Astrocyte (in vitro differentiated cells and primary cell): ENCODE measurements around the gene CRTC1. TPM values are rescaled to one million over a fixed set of nuclear protein-coding genes. Genes with fewer than 3 reads are reported as not detected.
"Not testable (repeated sequence)": the region's sequence is repeated elsewhere in the genome, so short reads cannot be mapped to it uniquely, and the experiment has no call there.

Experiments used
- DNase-seq: peaks from one replicate; pipeline ENCODE4 v3.0.0-alpha.2; 2010; ENCODE audit warnings: low read depth
- FAIRE-seq: peaks from 2 replicates; lab custom pipeline; 2011; peaks lifted over from hg19 to GRCh38; lab: Jason Lieb, UNC
- H2AFZ ChIP-seq: 2 replicates; pipeline ENCODE4 v1.6.0; 2012; ENCODE audit warnings: low read depth, low read length, inconsistent platforms
- H3K27ac ChIP-seq: 2 replicates; pipeline ENCODE4 v1.5.1; 2011; ENCODE audit warnings: low read depth, low read length, inconsistent platforms
- H3K27me3 ChIP-seq: 2 replicates; pipeline ENCODE4 v1.6.0; 2011; ENCODE audit warnings: low read length, inconsistent platforms; ENCODE audit not compliant: insufficient read depth
- H3K36me3 ChIP-seq: 2 replicates; pipeline ENCODE4 v1.5.1; 2011; ENCODE audit warnings: low read length, inconsistent platforms; ENCODE audit not compliant: insufficient read depth
- H3K4me1 ChIP-seq: 2 replicates; pipeline ENCODE4 v1.5.1; 2011; ENCODE audit warnings: low read length, inconsistent platforms; ENCODE audit not compliant: insufficient read depth
- H3K4me2 ChIP-seq: 2 replicates; pipeline ENCODE4 v1.6.0; 2012; ENCODE audit warnings: low read length, inconsistent platforms
- H3K4me3 ChIP-seq: 2 replicates; pipeline ENCODE4 v1.5.1; 2011; ENCODE audit warnings: low read depth, mild to moderate bottlenecking, low read length, inconsistent platforms; ENCODE audit not compliant: insufficient read depth
- H3K79me2 ChIP-seq: 2 replicates; pipeline ENCODE4 v1.6.0; 2012; ENCODE audit warnings: mild to moderate bottlenecking, low read length, inconsistent platforms; ENCODE audit not compliant: insufficient read depth
- H3K9ac ChIP-seq: 2 replicates; pipeline ENCODE4 v1.6.0; 2012; ENCODE audit warnings: mild to moderate bottlenecking, low read length, inconsistent platforms
- H3K9me3 ChIP-seq: 2 replicates; pipeline ENCODE4 v1.5.1; 2012; ENCODE audit warnings: low read depth, mild to moderate bottlenecking, low read length, inconsistent platforms; ENCODE audit not compliant: insufficient read depth
- H4K20me1 ChIP-seq: 2 replicates; pipeline ENCODE4 v1.6.0; 2012; ENCODE audit warnings: low read length, inconsistent platforms; ENCODE audit not compliant: insufficient read depth
- H3K27ac Mint-ChIP-seq: one replicate; pipeline ENCODE4 v1.8.0; 2021; ENCODE audit warnings: mild to moderate bottlenecking, mixed read lengths; ENCODE audit not compliant: unreplicated experiment
- H3K27me3 Mint-ChIP-seq: one replicate; pipeline ENCODE4 v1.8.0; 2021; ENCODE audit warnings: low read depth, mixed read lengths; ENCODE audit not compliant: unreplicated experiment
- H3K36me3 Mint-ChIP-seq: one replicate; pipeline ENCODE4 v1.8.0; 2021; ENCODE audit warnings: low read depth, mixed read lengths; ENCODE audit not compliant: unreplicated experiment
- H3K4me1 Mint-ChIP-seq: one replicate; pipeline ENCODE4 v1.8.0; 2021; ENCODE audit warnings: low read depth, mixed read lengths; ENCODE audit not compliant: unreplicated experiment
- H3K4me3 Mint-ChIP-seq: one replicate; pipeline ENCODE4 v1.8.0; 2021; ENCODE audit warnings: mild to moderate bottlenecking, moderate library complexity, mixed read lengths; ENCODE audit not compliant: unreplicated experiment
- H3K9me3 Mint-ChIP-seq: one replicate; pipeline ENCODE4 v1.8.0; 2021; ENCODE audit warnings: mild to moderate bottlenecking, mixed read lengths; ENCODE audit not compliant: unreplicated experiment
- EZH2 ChIP-seq: IDR thresholded peaks from 2 replicates; pipeline ENCODE4 v1.6.1; 2012; ENCODE audit warnings: mild to moderate bottlenecking, low read length, inconsistent platforms; ENCODE audit not compliant: insufficient read depth
- total RNA-seq: library from RNA; stranded (reverse); gene quantifications from 2 replicates; pipeline ENCODE4 v1.2.1, GENCODE V29; 2021
- TF ChIP-seq, protein P1 (sequence below): IDR thresholded peaks from 2 replicates; pipeline ENCODE4 v1.5.1; 2011; ENCODE audit warnings: low read depth, mild to moderate bottlenecking, inconsistent platforms, low read length, moderate library complexity; ENCODE audit not compliant: insufficient read depth

CRTC1 gene
- total RNA-seq, 1 donor from 2014 or later = 8.4 TPM

DNA sequence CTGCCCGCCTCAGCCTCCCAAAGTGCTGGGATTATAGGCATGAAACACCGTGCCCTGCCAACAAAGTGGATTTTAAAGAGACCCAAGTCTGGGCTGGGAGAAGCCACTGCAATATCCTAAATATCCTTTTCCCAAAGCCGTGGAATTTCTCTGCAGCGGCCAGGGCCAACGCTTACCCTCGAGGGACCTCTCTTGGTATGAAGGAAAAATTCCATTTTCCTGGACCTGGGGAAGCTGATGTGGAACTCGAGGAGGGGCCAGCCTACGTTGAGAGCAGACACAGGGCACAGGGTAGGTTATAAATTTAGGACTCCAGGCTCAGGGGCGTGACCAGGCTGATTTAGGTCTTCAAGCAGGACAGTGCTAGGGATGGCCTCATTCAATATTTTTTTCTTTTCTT, 130.6 kb downstream of the CRTC1 start:
- Histone ChIP-seq H3K4me3 (no peak overlapping the region), H3K36me3 (no peaks in the 10 kb centered on the region), H3K79me2 (no peaks in the 10 kb centered on the region), H3K9me3 (no peaks in the 10 kb centered on the region), H4K20me1 (no peaks in the 10 kb centered on the region), H3K27ac (no peak overlapping the region), H3K4me1 (no peaks in the 10 kb centered on the region), H3K9ac (no peak overlapping the region), H3K27me3 (peaks cover 12% of the 10 kb centered on the region), H2AFZ (no peak overlapping the region), H3K4me2 (no peak overlapping the region)
- TF ChIP-seq, protein P1, sequence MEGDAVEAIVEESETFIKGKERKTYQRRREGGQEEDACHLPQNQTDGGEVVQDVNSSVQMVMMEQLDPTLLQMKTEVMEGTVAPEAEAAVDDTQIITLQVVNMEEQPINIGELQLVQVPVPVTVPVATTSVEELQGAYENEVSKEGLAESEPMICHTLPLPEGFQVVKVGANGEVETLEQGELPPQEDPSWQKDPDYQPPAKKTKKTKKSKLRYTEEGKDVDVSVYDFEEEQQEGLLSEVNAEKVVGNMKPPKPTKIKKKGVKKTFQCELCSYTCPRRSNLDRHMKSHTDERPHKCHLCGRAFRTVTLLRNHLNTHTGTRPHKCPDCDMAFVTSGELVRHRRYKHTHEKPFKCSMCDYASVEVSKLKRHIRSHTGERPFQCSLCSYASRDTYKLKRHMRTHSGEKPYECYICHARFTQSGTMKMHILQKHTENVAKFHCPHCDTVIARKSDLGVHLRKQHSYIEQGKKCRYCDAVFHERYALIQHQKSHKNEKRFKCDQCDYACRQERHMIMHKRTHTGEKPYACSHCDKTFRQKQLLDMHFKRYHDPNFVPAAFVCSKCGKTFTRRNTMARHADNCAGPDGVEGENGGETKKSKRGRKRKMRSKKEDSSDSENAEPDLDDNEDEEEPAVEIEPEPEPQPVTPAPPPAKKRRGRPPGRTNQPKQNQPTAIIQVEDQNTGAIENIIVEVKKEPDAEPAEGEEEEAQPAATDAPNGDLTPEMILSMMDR = no peak
- TF ChIP-seq EZH2 = no peak
- Mint-ChIP-seq H3K36me3 (no peaks in the 10 kb centered on the region), H3K9me3 (no peaks in the 10 kb centered on the region), H3K27me3 (peaks cover 54% of the 10 kb centered on the region), H3K4me3 (no peak overlapping the region), H3K4me1 (no peaks in the 10 kb centered on the region), H3K27ac (no peak overlapping the region)
- no peak for DNase-seq
- no peak for FAIRE-seq

DNA sequence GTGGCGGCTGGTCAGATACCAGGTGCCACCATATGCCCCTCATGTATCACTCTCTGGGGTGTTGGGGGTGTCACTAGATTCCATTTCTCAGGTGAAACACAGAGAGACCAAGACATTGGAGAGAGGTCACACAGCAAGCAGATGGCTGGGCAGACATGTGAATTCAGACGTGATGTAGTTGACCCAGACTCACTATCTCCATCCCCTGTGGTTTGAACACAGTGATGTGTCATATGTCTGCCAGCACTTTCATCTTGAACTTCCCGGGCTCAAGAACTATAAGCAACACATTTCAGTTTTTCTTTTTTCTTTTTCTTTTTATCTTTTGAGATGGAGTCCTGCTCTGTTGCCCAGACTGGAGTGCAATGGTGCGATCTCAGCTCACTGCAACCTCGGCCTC, 132.2 kb downstream of the CRTC1 start:
- Mint-ChIP-seq H3K27ac (no peak overlapping the region), H3K4me1 (no peaks in the 10 kb centered on the region), H3K36me3 (no peaks in the 10 kb centered on the region), H3K27me3 (peaks cover 48% of the 10 kb centered on the region), H3K4me3 (no peak overlapping the region), H3K9me3 (no peaks in the 10 kb centered on the region)
- Histone ChIP-seq H3K9me3 (no peaks in the 10 kb centered on the region), H4K20me1 (no peaks in the 10 kb centered on the region), H3K79me2 (no peaks in the 10 kb centered on the region), H3K9ac (no peak overlapping the region), H3K36me3 (no peaks in the 10 kb centered on the region), H3K27me3 (peaks cover 8% of the 10 kb centered on the region), H3K27ac (no peak overlapping the region), H2AFZ (no peak overlapping the region), H3K4me2 (no peak overlapping the region), H3K4me1 (no peaks in the 10 kb centered on the region), H3K4me3 (no peak overlapping the region)
- TF ChIP-seq EZH2 = no peak
- TF ChIP-seq, protein P1 = no peak
- FAIRE-seq (no peak), DNase-seq (no peak)

DNA sequence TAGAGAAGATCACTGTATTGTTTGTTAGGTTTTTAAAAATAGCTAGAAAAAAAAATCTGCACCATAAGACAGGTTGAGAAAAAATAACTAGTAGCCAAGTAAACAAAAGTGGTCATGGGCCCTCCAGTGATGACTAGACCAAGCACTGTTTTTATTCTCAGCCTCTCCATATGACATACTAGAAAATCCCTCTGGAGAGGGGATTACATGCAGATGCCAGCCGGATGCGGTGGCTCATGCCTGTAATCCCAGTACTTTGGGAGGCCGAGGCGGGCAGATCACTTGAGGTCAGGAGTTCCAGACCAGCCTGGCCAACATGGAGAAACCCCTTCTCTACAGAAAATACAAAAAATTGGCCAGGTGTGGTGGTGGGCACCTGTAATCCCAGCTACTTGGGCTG, 133.2 kb downstream of the CRTC1 start:
- H3K9ac ChIP-seq, H3K4me2 ChIP-seq, FAIRE-seq, H4K20me1 ChIP-seq, H3K27me3 ChIP-seq, H3K36me3 Mint-ChIP-seq, H3K9me3 Mint-ChIP-seq, H3K4me1 ChIP-seq, H3K27ac ChIP-seq, H2AFZ ChIP-seq, H3K27ac Mint-ChIP-seq, H3K4me1 Mint-ChIP-seq, H3K79me2 ChIP-seq, DNase-seq, H3K9me3 ChIP-seq, H3K36me3 ChIP-seq, H3K4me3 Mint-ChIP-seq, H3K4me3 ChIP-seq: not testable (repeated sequence)
- peaks cover 50% of the 10 kb centered on the region for H3K27me3 Mint-ChIP-seq
